Esophagus (tissue), 2 donors: ENCODE results near the gene DEDD2. TPM values are rescaled to one million over a fixed set of nuclear protein-coding genes. Genes with fewer than 3 reads are reported as not detected.
A peak's percentile ranks its signal among the peaks of the same experiment; 100 is the strongest.

Experiments used
- H3K27ac ChIP-seq, 2 donors: one replicate each; pipeline ENCODE4 v1.5.1; 2013; ENCODE audit warnings: low read depth in 2 of 2, mild to moderate bottlenecking in 2 of 2, inconsistent platforms in 1 of 2, low read length in 1 of 2, moderate library complexity in 1 of 2
- H3K27me3 ChIP-seq, 2 donors: one replicate each; pipeline ENCODE4 v1.6.1; 2013; ENCODE audit warnings: low read length in 2 of 2, control low read depth in 1 of 2, mild to moderate bottlenecking in 1 of 2; ENCODE audit not compliant: insufficient read depth in 2 of 2, control insufficient read depth in 1 of 2
- H3K36me3 ChIP-seq, 2 donors: one replicate each; pipeline ENCODE4 v1.6.1; 2013; ENCODE audit warnings: low read length in 1 of 2; ENCODE audit not compliant: control insufficient read depth in 2 of 2, insufficient read depth in 2 of 2
- H3K4me1 ChIP-seq, 2 donors: one replicate each; pipeline ENCODE4 v1.6.1; 2013; ENCODE audit warnings: low read length in 1 of 2; ENCODE audit not compliant: control insufficient read depth in 2 of 2, insufficient read depth in 2 of 2
- H3K4me3 ChIP-seq, 2 donors: one replicate each; pipeline ENCODE4 v1.5.1; 2013; ENCODE audit warnings: low read length in 2 of 2, mild to moderate bottlenecking in 2 of 2, low read depth in 1 of 2, moderate library complexity in 1 of 2
- H3K9me3 ChIP-seq, 2 donors: one replicate each; pipeline ENCODE4 v1.6.1; 2013; ENCODE audit warnings: mild to moderate bottlenecking in 2 of 2, low read depth in 1 of 2, low read length in 1 of 2, moderate library complexity in 1 of 2; ENCODE audit not compliant: control insufficient read depth in 2 of 2, insufficient read depth in 1 of 2
- WGBS, 2 donors: extraction: QIAGEN DNeasy Blood & Tissue Kit; methylation state at CpG; one replicate each; pipeline ENCODE4 v1.1.7; 2013; 5-methylcytosine and 5-hydroxymethylcytosine counted together
- polyA plus RNA-seq, 2 donors: library from polyadenylated mRNA; stranded (reverse); fragments of 200-250 nt; gene quantifications; one replicate each; pipeline ENCODE4 v1.2.3, GENCODE V29; 2013
- donor health status: healthy with polysubstance abuse.
- donor health status: Bipolar disorder and iron deficiency.

Gene DEDD2
- polyA plus RNA-seq, 2 donors = 20.7 to 21.9 TPM

GRCh38 chr19:42254089-42254849, 36.8 kb upstream of the DEDD2 start:
- Histone ChIP-seq H3K27me3 (no peaks in the 10 kb centered on the region), H3K4me1 (peaks cover 6 to 24% of the 10 kb centered on the region in 2 donors), H3K9me3 (no peaks in the 10 kb centered on the region), H3K27ac (peak overlapping the region; percentile 96 to 99), H3K36me3 (no peaks in the 10 kb centered on the region), H3K4me3 (peak overlapping the region; percentile 76 to 93)
- 0 to 1% methylated on average over 55 to 70 of the region's 70 CpGs for WGBS, 2 donors

GRCh38 chr19:42253245-42254088, 36.0 kb upstream of the DEDD2 start:
- Histone ChIP-seq H3K4me3 (peak overlapping the region; percentile 76 to 93), H3K27me3 (no peaks in the 10 kb centered on the region), H3K4me1 (peaks cover 6 to 24% of the 10 kb centered on the region in 2 donors), H3K9me3 (no peaks in the 10 kb centered on the region), H3K36me3 (peaks cover 0 to 7% of the 10 kb centered on the region in 2 donors), H3K27ac (peak overlapping the region; percentile 96 to 99)
- 1% methylated on average over 26 to 65 of the region's 71 CpGs for WGBS, 2 donors

- Histone ChIP-seq H3K27ac (peak overlapping the region; percentile 96 to 99), H3K4me3 (peak overlapping the region; percentile 73 to 76), H3K4me1 (peaks cover 6 to 24% of the 10 kb centered on the region in 2 donors), H3K9me3 (no peaks in the 10 kb centered on the region), H3K27me3 (no peaks in the 10 kb centered on the region), H3K36me3 (peaks cover 0 to 7% of the 10 kb centered on the region in 2 donors)
- WGBS, 2 donors = 7 to 10% methylated on average over 25 to 27 of the region's 27 CpGs
These were observed 35.1 kb upstream of the DEDD2 start for GRCh38 chr19:42252365-42253244.

GRCh38 chr19:42251572-42252358, 34.3 kb upstream of the DEDD2 start:
- WGBS, 2 donors = 56 to 62% methylated on average over 4 of the region's 4 CpGs
- H3K4me1 ChIP-seq = peaks cover 6 to 24% of the 10 kb centered on the region in 2 donors
- H3K9me3 ChIP-seq = no peaks in the 10 kb centered on the region
- no peaks in the 10 kb centered on the region for H3K27me3 ChIP-seq
- peak overlapping the region in 1 of 2 donors; percentile 76 for H3K4me3 ChIP-seq
- H3K36me3 ChIP-seq = peaks cover 0 to 7% of the 10 kb centered on the region in 2 donors
- H3K27ac ChIP-seq = peak overlapping the region; percentile 96 to 99

GRCh38 chr19:42250666-42251531, 33.4 kb upstream of the DEDD2 start:
- Histone ChIP-seq H3K36me3 (peaks cover 0 to 7% of the 10 kb centered on the region in 2 donors), H3K4me1 (peaks cover 6 to 24% of the 10 kb centered on the region in 2 donors), H3K27ac (peak overlapping the region; percentile 96 to 99), H3K4me3 (no peak overlapping the region), H3K9me3 (no peaks in the 10 kb centered on the region), H3K27me3 (no peaks in the 10 kb centered on the region)
- 13 to 21% methylated on average over 15 to 19 of the region's 19 CpGs for WGBS, 2 donors

- Histone ChIP-seq H3K9me3 (no peaks in the 10 kb centered on the region), H3K4me3 (no peak overlapping the region), H3K27ac (peak overlapping the region; percentile 62 to 99), H3K36me3 (peaks cover 0 to 7% of the 10 kb centered on the region in 2 donors), H3K4me1 (peaks cover 6 to 22% of the 10 kb centered on the region in 2 donors), H3K27me3 (no peaks in the 10 kb centered on the region)
- WGBS, 2 donors = 59 to 64% methylated on average over 15 of the region's 15 CpGs
These were observed 32.7 kb upstream of the DEDD2 start for GRCh38 chr19:42250183-42250665.

GRCh38 chr19:42249769-42250168, 32.3 kb upstream of the DEDD2 start:
- WGBS, 2 donors = 71 to 76% methylated on average over 6 of the region's 6 CpGs
- peaks cover 0 to 7% of the 10 kb centered on the region in 2 donors for H3K36me3 ChIP-seq
- H3K4me3 ChIP-seq = no peak overlapping the region
- H3K9me3 ChIP-seq = no peaks in the 10 kb centered on the region
- peaks cover 6 to 24% of the 10 kb centered on the region in 2 donors for H3K4me1 ChIP-seq
- no peaks in the 10 kb centered on the region for H3K27me3 ChIP-seq
- peak overlapping the region; percentile 62 to 99 for H3K27ac ChIP-seq

DNA sequence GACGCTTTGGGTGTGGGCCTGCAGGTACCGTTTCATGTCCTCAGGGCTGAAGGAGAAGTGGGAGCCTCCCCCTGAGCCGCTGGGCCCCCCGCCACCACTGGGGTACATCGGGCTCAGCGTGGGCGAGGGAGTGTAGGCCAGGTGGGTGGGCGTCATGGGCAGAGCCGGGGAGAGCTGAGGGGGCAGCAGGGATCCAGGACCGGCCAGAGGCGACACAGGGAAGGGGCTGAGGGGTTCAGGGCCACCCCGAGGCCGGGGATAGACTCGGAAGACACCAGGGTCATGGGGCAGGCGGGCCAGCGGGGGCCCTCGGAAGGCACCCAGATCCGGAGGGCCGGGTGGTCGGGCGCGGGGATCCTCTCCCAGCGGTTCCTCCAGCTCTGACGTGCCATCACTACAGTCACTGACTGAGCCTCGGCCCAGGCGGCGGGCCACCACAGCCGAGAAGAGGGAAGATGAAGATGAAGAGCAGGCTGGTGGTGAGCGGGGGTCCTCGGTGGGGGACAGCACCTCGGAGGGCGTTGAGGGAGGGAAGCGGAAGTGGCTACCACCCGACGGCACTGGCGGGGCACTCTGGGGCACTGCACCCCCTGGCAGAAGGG, 31.8 kb upstream of the DEDD2 start:
- H3K27ac ChIP-seq = no peak overlapping the region
- peaks cover 6 to 24% of the 10 kb centered on the region in 2 donors for H3K4me1 ChIP-seq
- H3K4me3 ChIP-seq = no peak overlapping the region
- no peaks in the 10 kb centered on the region for H3K9me3 ChIP-seq
- no peaks in the 10 kb centered on the region for H3K27me3 ChIP-seq
- peaks cover 0 to 7% of the 10 kb centered on the region in 2 donors for H3K36me3 ChIP-seq
- WGBS, 2 donors = 80% methylated on average over 32 to 36 of the region's 36 CpGs
